HL-60 (cell line): ENCODE results near the gene ABCF2.

Experiments
- CTCF ChIP-seq: IDR thresholded peaks from one replicate; pipeline ENCODE4 v1.5.1; 2011; ENCODE audit warnings: low read length, control low read depth, inconsistent platforms; ENCODE audit not compliant: insufficient read depth
- GABPA ChIP-seq: IDR thresholded peaks from 2 replicates; pipeline ENCODE4 v1.6.1; 2012; ENCODE audit warnings: low read depth

- TF ChIP-seq CTCF (no peak), GABPA (no peak)
Measured at GRCh38 chr7:151247611-151248345, 20.8 kb upstream of the ABCF2 start.
